Measurements from ENCODE around the gene SRC.

Gene SRC

DNA sequence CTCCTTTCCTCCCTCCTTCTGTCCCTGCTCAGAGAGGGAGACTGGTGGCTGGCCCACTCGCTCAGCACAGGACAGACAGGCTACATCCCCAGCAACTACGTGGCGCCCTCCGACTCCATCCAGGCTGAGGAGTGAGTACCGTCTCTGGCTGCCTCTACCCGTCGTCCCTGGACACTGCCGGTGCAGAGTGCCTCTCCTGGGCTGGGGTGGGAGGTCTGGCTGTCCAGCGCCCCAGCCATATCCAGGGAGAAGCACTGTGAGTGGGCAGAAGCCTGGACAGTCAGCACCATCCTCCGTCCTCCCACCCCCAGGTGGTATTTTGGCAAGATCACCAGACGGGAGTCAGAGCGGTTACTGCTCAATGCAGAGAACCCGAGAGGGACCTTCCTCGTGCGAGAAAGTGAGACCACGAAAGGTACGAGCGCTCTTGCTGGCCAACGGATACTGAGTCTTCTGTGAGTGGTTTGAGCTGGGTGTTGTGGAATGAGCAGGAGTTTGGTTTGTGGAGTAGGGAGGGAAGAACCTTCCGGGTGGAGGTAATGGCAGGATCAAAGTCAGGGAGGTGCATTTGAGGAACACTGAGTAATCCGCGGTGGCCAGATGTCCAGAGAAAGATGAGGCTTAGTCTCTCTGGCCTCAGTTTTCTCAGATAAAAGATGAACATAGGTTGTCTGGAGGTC, 48.1 kb downstream of the SRC start:
- DNase-seq: no peak

DNA sequence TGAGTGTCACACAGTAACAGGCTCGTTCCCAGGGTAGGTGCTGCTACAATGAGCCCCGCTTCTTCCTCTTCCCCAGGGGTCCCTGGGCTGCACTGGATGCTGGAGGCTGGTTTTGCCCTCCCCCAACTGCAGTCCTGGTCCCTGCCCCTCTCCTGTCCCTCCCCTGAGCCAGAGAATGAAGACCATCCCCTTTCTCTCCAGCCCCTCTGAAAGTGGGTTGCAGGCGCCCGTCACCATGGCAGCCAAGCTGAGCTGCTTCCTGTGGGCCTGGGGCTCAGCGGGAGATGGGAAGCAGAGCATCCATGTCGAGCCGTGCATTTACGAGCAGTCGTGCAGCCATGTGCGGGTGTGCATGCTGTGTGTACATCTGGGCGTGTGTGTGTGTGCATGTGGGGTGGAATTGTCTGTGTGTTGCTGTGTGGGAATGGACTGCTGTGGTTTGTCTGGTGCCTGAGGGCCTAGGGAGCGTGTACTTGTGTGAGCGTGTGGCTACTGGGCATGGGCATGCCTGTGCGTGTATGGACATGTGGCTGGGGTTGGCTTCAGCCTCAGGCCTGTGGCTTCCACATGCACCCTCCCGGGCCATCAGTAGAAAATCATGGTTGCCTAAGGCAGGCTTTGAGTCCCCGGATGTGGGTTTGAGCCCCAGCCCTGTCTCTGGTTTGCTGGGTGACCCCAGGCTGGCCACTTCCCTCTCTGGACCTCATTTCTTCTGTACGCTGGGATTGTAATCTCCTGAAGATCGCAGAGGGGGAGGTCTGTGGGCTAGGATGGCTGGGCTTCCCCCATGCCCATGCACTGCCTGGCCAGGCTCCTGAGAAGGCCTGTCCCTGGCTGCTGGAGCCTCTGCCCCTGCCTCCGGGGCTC, 48.8 kb downstream of the SRC start:
- DNase-seq: no peak

DNA sequence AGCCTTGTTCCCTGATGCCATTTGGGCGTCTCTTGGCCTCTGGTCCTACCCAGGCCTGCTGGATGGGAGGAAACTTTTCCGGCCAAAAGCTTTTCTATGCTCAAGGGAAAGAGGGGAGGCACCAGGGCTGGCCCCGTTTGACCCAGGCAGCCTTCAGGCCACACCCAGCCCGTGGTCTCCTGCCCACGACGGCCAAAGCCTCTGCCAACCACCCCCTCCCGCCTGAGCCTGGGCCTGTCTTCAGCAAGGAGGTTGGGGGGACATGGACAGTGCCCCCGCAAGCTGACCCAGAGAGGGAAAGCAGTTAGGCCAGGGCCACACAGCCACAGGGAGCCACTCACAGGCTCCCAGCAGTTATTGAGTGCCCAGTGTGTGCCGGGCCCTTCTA, 49.5 kb downstream of the SRC start:
- no peak for DNase-seq

DNA sequence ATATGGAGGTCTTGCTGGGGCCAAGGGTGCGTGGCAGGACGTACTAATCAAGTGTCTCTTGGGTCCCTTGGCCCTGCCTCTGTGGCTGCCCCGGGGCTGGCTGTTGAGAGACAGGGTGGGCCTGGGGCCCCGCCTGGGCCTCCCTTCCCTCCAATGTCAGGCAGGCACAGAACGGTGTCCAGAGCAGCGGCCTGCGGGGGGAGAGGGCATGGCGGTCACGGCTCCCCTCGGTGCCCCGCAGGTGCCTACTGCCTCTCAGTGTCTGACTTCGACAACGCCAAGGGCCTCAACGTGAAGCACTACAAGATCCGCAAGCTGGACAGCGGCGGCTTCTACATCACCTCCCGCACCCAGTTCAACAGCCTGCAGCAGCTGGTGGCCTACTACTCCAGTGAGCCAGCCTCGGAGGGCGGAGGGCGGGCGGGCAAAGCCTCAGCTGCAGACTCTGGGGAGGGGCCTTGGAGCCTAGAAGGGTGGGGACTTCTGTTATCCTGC, 50.0 kb downstream of the SRC start:
- no peak for DNase-seq

DNA sequence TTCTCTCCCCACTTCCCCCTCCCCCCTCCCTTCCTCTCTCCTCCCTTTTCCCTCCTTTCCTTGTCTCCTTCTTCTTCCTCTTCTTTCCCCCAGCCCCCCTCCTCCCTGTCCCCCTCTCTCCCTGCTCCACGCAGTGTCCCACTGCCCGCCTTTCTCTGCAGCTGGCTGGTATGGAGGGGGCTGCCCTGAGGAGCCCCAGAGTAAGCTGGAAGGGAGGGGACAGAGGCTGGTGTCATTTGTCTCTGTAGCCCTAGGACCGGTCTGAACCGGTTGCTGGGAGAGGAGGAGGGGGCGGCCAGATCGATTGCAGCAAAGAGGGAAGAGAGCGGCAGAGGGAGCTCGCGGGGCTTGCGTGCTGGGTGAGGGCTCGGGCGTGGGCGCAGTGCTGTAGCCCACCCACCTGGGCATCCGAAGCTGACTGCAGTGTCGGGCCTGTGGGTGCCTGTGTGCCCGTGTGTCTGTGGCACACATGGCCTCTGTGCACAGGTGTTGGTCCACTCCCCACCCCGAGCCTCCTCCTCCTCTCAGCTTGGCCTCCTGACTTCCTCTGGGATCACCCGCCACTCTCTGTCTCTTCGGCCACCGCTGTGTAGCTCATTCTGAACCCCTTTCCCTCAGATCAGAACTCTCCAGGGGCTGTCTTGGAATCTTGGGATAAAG, 50.6 kb downstream of the SRC start:
- DNase-seq: peak in 6 of 56 donors; percentile 15 to 45 (median 23)

DNA sequence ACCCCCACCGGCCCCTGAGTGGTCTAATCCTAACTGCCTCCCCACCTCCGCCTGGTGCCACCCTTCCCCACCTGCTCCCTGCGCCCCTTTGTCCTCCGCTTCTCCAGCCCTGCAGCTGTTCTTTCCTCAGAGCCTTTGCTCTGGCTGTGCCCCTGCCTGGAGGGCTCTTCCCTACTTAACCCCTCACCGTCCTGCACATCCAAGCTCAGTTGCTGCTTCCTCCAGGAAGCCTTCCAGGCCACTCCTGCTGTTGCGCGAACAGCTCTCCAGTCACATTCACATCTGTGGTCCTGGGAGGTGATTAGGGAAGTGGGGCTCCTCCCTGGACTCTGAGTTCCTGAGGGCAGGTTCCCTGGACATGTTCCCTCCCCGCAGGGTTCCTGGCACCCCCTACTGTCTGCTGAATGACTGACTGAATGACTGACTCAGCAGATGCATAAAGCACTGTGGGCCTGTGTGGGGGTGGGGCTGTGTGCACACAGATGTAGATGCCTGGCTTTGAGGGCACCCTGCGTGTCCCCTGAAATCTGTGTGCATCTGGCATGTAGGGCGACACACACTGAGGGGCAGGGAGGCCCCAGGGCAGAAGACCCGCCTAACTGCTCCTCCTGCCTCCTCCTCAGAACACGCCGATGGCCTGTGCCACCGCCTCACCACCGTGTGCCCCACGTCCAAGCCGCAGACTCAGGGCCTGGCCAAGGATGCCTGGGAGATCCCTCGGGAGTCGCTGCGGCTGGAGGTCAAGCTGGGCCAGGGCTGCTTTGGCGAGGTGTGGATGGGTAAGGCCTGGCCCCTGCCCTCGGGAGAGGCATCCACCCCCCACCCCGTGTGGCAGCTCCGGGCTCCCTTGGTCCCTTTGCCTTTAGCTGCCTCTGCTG, 51.4 kb downstream of the SRC start:
- DNase-seq: no peak

DNA sequence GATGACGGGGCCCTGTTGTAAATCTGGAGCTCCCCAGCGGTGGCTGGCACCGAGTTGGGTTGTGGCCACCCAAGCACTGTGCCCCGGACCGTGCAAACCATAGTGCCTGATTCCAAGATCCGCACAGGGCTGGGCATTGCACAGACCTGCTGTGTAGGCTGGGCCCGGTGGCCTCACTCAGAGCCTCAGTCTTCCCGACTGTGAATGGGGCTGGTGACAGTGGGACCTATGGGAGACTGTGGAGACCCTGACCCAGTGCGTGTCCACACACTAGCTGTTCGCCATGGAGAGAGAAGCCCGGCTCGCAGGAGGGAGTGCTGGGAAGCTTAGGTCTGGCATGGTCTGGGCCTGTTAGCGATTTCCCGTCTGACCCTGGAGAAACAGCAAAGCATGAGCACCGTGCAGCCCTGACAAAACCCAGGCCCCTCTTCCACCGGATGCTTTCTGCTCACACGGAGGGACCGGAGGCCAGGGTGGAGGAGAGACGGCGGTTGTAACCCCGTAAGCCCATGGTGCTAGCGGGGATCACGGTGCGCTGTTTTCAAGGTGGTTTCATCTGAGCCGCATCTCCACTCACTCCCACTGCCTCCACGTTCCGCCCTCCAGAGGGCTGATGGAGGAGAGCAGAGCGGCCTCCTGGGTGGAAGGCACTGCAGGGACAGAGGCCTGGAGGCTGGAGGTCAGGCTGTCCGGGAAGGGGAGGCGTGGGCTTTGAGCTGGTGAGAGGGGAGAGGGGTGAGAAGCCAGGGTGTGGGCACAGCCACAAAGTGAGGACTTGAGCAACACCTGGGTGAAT, 52.2 kb downstream of the SRC start:
- no peak for DNase-seq

DNA sequence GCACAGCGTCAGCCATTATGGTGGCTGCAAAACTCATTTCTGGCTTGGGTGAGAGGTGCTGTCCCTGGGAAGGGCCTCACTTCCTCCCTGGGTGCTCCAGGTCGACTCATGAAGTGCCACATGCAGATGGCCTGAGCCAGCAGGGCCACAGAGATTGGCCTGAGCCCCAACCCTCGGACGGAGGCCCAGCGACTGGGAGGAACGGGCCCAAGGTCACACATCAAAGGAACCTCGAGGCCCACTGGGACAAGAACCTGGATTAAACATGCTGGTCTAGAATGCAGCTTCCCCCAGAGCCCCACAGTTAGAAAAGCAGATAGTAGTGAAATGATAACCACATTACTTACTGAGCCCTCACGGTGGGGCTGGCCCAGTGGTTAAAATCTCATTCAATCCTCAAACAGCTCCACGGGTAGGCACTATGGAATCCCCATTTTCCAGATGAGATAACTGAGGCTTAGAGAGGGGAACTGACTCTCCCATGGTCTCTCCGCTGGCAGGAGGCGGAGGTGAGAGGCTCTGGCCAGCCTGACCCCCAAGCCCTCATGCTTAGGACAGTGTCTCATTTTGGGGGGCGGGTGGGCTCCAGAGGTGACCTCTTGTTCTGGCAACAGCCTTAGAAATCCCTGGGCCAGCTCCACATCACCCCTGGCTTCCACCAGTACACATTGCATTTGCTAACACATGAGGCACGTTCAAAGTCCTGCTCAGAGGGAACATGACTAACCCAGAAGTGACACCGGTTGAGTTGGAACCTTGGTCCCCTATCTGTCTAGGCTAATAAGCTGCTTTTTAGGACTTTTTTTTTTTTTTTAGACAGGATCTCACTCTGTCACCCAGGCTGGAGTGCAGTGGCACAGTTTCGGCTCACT, 53.0 kb downstream of the SRC start:
- no peak for DNase-seq

DNA sequence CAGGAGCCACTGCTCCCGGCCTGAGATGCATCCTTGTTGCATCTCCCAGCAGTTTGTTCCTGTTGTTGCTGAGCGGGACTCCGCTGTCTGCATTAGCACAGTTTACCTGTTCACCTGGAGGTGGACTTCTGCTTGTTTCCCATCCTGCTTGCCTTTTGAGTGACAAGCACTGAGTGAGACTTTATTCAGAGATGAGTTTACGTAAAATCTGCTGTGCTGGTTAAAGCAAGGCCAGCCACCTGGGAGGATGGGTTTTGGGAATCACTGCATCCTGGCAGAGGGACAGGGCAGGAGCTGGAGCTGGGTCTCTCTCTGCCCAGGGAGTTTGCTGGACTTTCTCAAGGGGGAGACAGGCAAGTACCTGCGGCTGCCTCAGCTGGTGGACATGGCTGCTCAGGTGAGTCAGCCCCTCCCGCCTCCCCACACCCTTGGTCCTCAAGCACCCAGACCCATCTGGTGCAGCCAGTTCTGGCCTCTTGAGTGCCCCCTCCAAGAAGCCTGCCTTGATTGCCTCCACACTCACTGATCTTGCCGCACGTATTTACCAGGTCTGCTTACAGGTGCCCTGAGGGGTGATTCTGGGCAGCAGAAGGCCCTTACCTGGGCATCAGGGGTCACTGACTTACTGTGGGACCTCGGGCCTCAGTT, 55.5 kb downstream of the SRC start:
- no peak for DNase-seq

DNA sequence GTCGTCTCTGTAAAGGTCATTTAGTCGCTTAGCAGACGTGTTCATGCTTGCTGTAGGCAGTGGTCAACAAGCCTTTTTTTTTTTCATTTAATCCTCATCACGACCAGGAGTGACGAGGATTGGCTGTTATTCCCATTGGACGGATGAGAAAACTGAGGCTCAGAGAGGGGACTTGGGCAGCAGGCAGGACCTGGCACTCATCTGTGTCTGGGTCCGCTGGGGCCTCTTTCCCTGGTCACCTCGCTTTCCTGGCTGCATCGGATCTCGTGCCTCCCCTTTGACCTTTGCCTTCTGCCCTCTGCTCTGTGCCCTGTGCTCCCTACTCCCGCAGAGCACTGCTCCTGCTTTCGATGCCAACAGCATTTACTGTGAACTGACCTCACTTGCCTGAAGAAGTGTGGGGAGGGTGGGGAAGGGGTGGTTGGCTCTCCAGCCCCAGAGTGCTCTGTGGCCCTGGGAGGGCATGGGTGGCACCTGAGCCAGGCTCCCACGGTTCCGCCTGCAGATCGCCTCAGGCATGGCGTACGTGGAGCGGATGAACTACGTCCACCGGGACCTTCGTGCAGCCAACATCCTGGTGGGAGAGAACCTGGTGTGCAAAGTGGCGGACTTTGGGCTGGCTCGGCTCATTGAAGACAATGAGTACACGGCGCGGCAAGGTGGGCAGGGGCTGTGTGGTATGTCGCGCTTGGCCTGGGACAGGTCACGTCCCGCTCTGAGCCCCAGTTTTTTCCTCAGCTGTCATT, 56.2 kb downstream of the SRC start:
- DNase-seq: no peak

DNA sequence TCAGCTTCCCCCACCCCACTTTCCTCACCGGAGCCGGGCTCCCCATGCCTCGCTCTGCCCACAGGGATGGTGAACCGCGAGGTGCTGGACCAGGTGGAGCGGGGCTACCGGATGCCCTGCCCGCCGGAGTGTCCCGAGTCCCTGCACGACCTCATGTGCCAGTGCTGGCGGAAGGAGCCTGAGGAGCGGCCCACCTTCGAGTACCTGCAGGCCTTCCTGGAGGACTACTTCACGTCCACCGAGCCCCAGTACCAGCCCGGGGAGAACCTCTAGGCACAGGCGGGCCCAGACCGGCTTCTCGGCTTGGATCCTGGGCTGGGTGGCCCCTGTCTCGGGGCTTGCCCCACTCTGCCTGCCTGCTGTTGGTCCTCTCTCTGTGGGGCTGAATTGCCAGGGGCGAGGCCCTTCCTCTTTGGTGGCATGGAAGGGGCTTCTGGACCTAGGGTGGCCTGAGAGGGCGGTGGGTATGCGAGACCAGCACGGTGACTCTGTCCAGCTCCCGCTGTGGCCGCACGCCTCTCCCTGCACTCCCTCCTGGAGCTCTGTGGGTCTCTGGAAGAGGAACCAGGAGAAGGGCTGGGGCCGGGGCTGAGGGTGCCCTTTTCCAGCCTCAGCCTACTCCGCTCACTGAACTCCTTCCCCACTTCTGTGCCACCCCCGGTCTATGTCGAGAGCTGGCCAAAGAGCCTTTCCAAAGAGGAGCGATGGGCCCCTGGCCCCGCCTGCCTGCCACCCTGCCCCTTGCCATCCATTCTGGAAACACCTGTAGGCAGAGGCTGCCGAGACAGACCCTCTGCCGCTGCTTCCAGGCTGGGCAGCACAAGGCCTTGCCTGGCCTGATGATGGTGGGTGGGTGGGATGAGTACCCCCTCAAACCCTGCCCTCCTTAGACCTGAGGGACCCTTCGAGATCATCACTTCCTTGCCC, 57.4 kb downstream of the SRC start:
- DNase-seq: no peak

DNA sequence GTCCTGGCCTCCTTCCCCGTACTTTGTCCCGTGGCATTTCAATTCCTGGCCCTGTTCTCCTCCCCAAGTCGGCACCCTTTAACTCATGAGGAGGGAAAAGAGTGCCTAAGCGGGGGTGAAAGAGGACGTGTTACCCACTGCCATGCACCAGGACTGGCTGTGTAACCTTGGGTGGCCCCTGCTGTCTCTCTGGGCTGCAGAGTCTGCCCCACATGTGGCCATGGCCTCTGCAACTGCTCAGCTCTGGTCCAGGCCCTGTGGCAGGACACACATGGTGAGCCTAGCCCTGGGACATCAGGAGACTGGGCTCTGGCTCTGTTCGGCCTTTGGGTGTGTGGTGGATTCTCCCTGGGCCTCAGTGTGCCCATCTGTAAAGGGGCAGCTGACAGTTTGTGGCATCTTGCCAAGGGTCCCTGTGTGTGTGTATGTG, 58.5 kb downstream of the SRC start:
- DNase-seq: no peak

DNA sequence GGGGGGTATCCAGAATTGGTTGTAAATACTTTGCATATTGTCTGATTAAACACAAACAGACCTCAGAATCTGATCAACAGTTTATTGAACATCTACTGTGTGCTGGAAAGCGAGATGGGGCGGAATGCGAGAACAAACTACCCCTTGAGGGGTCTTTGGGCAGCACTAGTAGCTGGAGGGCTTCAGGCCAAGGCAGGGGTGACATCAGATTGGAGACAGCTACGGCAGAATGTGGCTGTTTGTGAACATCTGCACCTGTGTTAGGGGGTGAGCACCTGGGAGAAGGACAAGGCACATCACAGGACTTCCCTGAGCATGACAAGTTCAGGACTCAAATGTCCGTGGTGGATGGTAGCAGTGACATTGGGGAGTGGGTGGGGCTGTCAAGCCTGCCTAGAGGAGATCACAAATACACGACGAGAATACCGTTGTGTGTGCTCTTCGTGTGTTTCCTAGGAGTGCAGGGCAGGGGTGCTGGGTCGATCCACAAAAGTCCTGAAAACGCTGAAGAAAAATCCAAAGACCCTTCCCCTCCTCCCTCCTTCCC, 59.5 kb downstream of the SRC start:
- no peak for DNase-seq

DNA sequence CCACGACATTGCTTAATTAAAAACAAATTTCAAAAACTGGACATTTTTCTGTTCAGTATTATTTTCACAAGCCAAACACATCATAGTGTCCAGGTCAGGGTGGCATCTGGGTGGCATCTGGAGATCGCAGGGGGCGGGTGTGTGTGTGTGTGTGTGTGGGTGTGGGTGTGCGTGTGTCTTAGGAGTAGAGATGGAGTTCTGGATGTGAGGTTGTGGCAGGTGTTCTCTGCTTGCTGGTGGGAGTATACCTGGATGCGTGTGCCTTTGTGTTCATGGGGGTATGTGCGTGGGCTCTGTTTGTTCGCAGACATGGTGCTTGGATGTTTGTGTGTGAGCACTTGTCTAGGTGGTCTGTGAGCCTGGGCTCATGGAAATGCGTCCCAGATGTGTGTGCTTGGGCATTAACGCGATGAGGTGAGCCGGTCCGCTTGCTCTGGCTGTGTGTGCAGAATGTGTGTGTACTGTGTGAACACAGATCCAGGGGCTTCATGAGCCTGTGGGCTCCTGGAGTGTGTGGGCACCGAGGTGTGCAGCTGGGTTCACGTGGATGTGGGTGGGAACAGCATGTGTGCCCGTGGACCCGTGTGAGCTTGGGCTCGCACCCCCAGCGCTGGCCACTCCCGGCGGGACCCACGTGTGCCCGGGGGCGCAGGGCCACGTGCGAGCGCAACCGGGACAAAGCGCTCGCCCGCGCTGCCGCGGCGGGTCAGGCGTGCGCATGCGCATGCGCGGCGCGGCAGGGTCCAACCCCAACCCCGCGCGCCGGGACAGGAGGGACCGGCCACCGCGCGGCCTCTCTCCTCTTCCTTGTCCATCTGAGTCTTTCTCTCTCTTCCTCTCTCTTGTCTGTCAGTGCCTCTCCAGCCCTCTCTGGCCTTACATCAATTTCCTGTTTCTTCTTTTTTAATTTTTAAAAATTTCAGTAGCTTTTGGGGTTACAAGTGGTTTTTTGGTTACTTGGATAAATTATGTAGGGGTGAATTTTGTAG, 60.4 kb downstream of the SRC start:
- peak in 24 of 56 donors; percentile 7 to 58 (median 22) for DNase-seq

DNA sequence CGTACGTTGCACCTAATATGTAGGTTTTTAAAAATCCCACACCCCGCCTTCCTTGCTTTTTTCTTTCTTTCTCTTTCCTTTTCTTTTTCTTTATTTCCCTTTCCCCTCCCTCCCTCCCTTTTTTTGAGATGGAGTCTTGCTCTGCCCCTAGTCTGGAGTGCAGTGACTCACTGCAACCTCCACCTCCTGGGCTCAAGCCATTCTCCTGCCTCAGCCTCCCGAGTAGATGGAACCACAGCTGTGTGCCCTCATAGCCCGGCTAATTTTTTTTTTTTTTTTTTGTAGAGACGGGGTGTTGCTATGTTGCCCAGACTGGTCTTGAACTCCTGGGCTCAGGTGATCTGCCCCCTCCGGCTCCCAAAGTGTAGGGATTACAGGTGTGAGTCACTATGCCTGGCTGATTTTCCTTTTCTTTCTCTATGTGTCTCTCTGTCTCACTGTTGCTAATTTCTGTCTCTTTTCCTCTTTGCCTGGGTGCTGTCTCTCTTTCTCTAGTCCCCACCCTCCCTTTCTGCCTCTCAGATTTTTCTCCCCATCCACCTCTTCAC, 61.2 kb downstream of the SRC start:
- DNase-seq: no peak
